ENCODE results near the gene RASAL2.

DNA sequence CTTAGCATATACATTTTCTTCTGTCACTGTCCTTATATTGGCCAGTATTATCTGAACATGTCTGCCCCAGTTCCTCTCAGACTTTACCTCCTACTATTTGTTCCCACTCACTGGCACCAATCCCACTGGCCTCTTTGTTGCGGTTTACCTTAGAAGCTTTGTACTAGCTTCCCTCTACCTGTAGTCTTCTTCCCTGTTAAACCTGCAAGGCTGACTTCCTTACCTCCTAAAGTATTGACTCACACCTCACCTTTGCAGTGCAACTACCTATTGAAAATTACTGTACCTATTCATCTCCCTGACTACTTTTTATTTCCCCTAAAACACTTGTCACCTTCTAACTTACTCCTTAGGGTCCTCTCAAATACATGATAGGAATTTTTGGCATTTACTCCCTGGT lies 291.8 kb downstream of the RASAL2 start:
- TF ChIP-seq, protein P1, sequence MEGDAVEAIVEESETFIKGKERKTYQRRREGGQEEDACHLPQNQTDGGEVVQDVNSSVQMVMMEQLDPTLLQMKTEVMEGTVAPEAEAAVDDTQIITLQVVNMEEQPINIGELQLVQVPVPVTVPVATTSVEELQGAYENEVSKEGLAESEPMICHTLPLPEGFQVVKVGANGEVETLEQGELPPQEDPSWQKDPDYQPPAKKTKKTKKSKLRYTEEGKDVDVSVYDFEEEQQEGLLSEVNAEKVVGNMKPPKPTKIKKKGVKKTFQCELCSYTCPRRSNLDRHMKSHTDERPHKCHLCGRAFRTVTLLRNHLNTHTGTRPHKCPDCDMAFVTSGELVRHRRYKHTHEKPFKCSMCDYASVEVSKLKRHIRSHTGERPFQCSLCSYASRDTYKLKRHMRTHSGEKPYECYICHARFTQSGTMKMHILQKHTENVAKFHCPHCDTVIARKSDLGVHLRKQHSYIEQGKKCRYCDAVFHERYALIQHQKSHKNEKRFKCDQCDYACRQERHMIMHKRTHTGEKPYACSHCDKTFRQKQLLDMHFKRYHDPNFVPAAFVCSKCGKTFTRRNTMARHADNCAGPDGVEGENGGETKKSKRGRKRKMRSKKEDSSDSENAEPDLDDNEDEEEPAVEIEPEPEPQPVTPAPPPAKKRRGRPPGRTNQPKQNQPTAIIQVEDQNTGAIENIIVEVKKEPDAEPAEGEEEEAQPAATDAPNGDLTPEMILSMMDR (conservative IDR thresholded peaks at IDR 0.05; ENCODE audit: low read length) = no peak
- no peak for TF ChIP-seq EZH2phosphoT487 (IDR thresholded peaks at IDR 0.05; ENCODE audit: borderline replicate concordance)

All from Loucy (cell line).